GM19463 (cell line): ENCODE measurements around the gene PPP2R3A.

ENCODE experiments used
- ATAC-seq: cut with Tn5 transposase; IDR thresholded peaks from one replicate; pipeline ENCODE4 v1.9.1; 2021; ENCODE audit warnings: mild to moderate bottlenecking, moderate library complexity; ENCODE audit not compliant: unreplicated experiment

Gene PPP2R3A

DNA sequence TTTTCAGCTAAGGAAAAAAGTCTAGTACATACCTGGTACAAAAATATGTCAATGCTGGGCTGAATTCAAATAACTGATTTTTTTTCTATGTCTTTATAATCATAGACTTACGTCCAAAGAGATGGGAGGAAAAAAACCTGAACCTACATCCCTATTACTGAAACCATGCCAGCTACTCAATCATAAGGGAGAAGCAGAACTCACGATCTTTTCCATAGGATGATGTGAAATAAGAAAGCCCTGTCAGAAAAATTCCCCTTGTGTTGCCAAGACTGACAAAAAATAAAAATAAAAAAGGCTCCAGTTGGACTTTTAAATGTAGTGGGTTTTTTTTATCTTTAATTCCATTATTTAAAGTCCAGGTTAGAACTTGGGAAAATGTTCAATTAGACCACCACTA, 227.3 kb downstream of the PPP2R3A start:
- ATAC-seq, result no peak

DNA sequence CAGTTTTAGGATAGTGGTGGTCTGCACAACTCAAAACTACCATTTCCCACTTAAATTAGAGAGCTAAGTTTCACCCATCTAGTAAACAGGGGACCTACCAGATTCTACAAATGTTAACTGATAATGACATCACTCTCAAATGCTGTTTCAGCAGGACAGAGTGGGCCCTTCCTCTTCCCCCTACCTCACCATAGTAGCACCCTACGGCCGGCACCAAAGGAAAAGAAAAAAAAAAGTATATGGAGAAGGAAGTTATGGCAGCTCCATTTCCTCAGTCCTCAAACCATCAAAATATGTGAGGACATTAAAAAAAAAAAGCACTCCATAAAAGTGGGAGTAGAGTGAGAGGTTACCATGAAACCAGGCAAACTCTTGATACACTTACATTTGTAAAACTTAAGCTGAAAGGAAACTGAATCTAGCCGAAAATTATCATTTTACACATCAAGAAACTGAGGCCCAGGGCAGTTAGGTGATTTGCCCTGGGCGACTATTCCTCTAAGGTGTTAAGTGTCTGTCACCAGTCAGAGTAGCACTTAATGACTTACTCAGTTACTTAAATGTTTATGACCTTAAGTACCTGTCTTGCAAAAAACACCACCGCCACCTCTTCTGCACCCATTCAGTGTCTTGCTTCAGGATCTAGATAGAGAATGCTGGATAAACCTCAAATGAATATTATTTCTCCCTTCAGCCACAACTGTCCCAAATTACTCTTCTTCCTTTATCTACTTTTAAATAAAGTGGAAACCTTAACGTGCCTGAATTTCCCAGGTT, 227.9 kb downstream of the PPP2R3A start:
- no peak for ATAC-seq

DNA sequence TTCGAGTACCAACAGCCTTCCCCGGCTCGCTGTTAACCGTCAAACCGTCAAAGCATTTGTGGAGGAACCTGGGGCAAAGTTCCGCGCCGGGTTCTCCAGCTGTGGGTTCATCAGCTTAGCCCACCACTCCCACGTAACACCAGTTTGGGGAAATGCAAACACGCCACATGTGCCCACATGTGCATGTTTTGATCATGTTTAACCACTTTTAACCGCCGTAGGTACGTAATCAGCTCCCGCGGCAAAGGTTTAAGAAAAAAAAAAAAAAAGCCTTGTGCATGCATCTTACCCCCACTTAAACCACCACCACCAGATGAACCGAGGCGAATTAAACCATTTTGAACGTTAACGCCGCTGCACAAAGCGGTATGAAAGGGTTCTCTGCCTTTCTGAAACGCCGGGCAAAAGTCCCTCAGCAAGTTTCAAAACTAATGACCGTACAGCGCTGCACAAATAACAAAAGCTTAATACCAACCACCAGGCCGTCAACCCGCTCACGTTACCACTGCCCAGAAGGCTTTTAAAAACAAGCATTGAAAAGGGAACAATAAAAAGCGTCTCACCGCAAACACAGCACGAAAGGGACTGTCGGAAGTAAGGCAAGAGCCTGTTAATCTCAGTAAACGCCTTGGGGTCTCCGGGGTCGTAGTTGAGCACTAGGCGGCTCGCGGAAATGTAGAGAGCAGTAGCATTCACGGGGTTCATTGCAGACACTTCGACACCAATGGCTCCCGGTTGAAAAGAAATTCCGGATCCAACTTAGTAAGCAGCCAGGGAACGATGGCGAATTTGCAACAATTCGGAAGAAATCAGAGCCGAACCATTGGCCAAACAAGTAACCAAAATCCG, 229.1 kb downstream of the PPP2R3A start:
- ATAC-seq, result no peak

DNA sequence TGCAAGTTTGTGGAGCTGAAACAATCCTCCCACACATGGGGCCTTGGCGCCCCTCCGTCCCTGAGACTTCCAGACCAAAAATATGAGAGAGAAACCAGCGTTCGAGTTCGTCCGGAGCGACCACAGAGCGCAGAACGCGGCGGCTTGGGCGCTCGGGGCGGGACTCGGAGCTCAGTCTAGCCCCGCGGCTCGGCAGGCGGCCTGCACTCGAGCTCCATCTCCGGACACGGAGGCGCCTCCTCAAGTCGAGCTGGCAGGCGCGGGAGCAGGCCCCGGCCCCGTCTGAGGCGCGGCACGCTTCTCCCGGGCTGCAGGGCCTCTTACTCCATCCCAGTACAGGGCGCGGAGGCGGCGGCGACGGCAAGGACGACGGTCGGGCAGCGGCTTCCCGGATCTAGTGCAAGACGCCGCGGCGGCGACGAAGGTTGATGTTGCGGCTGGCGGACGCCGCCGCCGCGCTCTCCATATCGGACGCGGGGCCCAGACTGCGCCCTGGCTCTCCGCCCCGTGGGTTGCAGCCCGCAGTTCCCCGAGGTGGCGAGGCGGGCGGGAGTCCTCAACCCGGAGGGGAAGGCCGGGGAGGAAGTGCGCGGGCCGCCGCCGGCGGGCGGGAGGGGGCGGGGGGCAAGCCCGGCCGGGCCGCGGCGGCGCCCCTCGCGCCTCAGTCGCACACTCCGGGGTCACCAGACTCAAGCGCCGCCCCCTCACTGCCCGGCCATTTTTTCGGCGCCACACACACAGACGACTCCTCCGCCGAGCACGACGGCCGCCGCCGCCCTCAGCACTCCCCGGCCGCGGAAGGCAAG, 229.9 kb downstream of the PPP2R3A start:
- peak; percentile 32 for ATAC-seq

DNA sequence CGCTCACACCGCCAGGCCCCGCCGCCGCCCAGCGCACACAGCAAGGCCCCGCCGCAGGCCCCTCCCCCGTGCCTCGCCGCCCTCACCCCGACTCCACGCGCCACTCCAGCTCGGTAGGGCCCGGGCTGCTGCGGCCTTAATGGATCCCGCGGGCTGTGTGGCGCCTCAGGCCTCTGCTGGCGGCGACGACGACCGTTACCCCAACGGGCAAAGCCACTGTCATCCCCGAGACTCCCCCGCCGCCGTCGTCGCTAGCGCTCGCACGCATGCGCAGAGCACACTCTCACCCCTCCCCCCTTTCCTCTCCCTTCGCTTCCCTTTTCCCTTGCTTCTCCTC, 230.5 kb downstream of the PPP2R3A start, which contains the start of gene MSL2:
Gene MSL2, minus strand, starts transcription at position 272 of the 337 bp plus-strand sequence. CDS start 1,222 bp downstream, outside the sequence.
- no peak for ATAC-seq

DNA sequence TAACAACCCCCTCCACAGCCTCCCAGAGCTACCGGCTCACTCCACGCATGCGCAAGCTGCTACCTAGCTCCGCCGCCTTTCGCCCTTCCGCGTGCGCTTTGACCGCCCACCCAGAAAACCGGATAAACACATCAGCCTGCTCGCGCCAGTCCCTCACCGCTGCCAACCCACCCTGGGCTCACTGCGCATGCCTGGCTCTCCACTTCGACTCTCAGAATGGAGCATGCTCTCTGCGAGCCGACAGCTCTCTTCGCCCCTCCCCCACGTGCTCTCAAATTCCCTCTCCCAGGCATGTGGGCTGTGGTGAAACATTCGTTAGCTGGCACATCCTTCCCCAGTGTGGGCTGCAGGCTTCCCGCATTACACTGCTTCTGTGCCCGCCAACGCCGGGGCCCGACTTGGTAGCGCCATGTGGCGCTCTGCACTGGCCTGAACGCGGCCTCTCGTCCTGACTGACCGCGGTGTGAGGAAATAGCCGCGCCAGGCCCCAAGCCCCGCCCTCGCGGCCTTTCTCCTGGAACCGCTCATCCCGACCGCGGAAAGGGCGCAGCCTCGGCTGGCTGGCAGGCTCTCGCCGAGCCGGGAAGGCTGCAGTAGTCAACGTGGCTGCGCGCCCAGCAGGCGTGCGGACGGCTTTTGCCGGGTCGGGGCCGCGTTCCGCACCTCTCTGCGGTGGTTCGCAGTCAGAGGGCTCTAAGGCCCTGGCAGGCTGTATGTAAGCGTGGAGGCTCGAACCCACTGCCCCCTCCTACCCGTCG, 231.1 kb downstream of the PPP2R3A start:
- peak; percentile 63 for ATAC-seq

DNA sequence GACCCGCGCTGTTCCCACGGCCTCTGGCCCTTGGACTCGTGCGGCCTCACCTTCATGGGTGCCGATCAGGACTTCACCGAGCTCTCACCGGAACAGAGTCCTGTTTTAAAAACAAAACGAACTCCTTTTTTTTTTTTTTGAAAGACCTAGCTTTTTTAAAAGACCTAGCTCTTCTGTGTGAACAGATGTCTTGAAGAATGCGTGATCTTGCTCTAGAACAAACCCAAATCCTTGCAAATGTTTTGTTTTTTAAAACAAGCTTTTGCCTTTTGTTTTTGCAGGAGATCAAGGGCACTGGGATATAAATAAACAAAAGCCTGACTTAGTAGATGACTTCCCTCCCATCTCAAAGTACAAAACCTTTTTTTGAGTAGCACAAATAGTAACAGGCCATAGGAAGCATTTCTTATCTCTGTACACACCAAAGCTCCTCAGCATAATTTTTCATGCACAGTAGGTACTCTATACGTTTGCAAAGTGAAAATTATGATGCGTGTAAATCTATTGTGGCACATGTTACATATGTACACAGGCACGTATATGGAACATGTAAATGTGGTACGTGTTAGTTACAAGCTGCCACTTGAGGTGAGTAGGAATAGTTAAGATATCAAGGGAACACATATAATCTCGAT, 231.7 kb downstream of the PPP2R3A start:
- ATAC-seq, result no peak
